H1 (cell line): ENCODE measurements around the gene LANCL2. TPM values are rescaled to one million over a fixed set of nuclear protein-coding genes. Genes with fewer than 3 reads are reported as not detected.

Source experiments
- CBX8 ChIP-seq: fragments of 300-800, 300-1000 bp; sonication (generic); IDR thresholded peaks from 2 replicates; pipeline ENCODE4 v1.7.1; 2016; ENCODE audit warnings: low read depth, low read length, borderline replicate concordance
- CEBPB ChIP-seq: IDR thresholded peaks from 2 replicates; pipeline ENCODE4 v1.6.1; 2012; ENCODE audit warnings: low read depth, low read length
- CTBP2 ChIP-seq: IDR thresholded peaks from 2 replicates; pipeline ENCODE4 v1.7.0; 2011; ENCODE audit warnings: borderline replicate concordance, mild to moderate bottlenecking, moderate library complexity, mixed read lengths, low read length; ENCODE audit not compliant: insufficient read depth, insufficient read length
- EZH2 ChIP-seq: fragments of 200-600 bp; sonication (generic); IDR thresholded peaks from 2 replicates; pipeline ENCODE4 v1.7.1; 2012; ENCODE audit warnings: low read depth, mild to moderate bottlenecking, moderate library complexity, low read length, inconsistent platforms; ENCODE audit not compliant: severe bottlenecking
- HDAC2 ChIP-seq, 2 experiments: fragments of 300-600 bp in 1 of 2; sonication (generic) in 1 of 2; IDR thresholded peaks; 2 replicates each; pipeline ENCODE4 v1.6.1; 2011 to 2012; ENCODE audit warnings: low read depth in 2 of 2, low read length in 2 of 2, mild to moderate bottlenecking in 2 of 2, moderate library complexity in 2 of 2, borderline replicate concordance in 1 of 2, inconsistent platforms in 1 of 2
- polyA plus RNA-seq, 7 experiments: library from polyadenylated mRNA; depleted of rRNA in 3 of 7; stranded (reverse) in 5 of 7; unstranded in 2 of 7; fragments of >200 nt in 5 of 7; fragments of 200-250 nt in 2 of 7; gene quantifications; 1 replicate in 5 of 7; 2 replicates in 1 of 7; 4 replicates in 1 of 7; pipeline versions ENCODE4 v1.2.1 to v1.2.3, GENCODE V29; 2011 to 2013; ENCODE audit warnings: missing spikeins in 2 of 7, mixed read lengths in 2 of 7
- total RNA-seq: library from RNA; stranded (reverse); fragmentation: NEBNext Ultra II Directional; extraction: Animal tissue kit (Norgen Biotek cat#: 25700); gene quantifications from 2 replicates; pipeline ENCODE4 v1.2.1, GENCODE V29; 2021

The LANCL2 gene
- total and polyA plus RNA-seq, 2 of the 8 experiments (the other 6 are each of a cell fraction or from before 2014, with no cell fraction given) = 9.2 to 9.5 TPM

GRCh38 chr7:55369427-55370400, 4.6 kb downstream of the LANCL2 start (continued):
- TF ChIP-seq CTBP2 = no peak
- TF ChIP-seq HDAC2 (IDR thresholded peaks at IDR 0.05; ENCODE audit: borderline replicate concordance in 1 of 2, low read depth in 2 of 2, low read length in 2 of 2) = no peak
- no peak for TF ChIP-seq EZH2
- TF ChIP-seq CBX8 = no peak
- no peak for TF ChIP-seq CEBPB
